Astrocyte of the spinal cord (primary cell): ENCODE measurements around the gene CBFA2T3.

Experiments used
- DNase-seq: peaks from one replicate; pipeline ENCODE4 v3.0.0; 2011; ENCODE audit warnings: low read depth, low spot score
- H3K4me3 ChIP-seq: 2 replicates; pipeline ENCODE4 v1.5.1; 2011; ENCODE audit warnings: low read depth, mild to moderate bottlenecking, low read length, moderate library complexity
- in situ Hi-C: cut with HindIII; loops from 2 replicates; pipeline ENCODE4 v1.10.0; 2017; ENCODE audit warnings: low sequenced_read_pairs
- TF ChIP-seq, protein P1 (sequence below): IDR thresholded peaks from 2 replicates; pipeline ENCODE4 v1.5.1; 2012; ENCODE audit warnings: low read depth, mild to moderate bottlenecking, low read length, inconsistent platforms

CBFA2T3 gene

DNA sequence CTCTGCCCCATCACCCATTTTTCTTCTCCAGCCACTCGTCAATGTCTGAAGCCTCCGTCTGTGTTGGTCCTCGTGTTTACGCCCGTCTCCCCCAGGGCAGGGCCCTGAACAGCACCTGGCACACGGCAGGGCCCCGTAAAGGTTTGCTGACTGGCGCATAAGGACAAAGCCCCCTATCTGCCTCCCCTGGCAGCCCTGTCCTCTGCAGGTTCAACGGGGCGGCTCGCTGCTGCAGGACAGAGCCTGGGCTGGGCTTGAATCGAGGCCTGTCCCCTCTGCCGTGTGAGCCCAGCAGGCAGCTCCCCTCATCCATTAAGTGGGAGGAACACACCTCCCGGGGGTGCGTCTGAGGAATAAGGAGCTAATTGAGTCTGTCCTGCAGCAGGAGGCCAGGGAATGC is 64.5 kb downstream of the CBFA2T3 start:
- no peak for DNase-seq
- TF ChIP-seq, protein P1, sequence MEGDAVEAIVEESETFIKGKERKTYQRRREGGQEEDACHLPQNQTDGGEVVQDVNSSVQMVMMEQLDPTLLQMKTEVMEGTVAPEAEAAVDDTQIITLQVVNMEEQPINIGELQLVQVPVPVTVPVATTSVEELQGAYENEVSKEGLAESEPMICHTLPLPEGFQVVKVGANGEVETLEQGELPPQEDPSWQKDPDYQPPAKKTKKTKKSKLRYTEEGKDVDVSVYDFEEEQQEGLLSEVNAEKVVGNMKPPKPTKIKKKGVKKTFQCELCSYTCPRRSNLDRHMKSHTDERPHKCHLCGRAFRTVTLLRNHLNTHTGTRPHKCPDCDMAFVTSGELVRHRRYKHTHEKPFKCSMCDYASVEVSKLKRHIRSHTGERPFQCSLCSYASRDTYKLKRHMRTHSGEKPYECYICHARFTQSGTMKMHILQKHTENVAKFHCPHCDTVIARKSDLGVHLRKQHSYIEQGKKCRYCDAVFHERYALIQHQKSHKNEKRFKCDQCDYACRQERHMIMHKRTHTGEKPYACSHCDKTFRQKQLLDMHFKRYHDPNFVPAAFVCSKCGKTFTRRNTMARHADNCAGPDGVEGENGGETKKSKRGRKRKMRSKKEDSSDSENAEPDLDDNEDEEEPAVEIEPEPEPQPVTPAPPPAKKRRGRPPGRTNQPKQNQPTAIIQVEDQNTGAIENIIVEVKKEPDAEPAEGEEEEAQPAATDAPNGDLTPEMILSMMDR: no peak
- in situ Hi-C loops: no loop called here
- H3K4me3 ChIP-seq: no peak overlapping the region

DNA sequence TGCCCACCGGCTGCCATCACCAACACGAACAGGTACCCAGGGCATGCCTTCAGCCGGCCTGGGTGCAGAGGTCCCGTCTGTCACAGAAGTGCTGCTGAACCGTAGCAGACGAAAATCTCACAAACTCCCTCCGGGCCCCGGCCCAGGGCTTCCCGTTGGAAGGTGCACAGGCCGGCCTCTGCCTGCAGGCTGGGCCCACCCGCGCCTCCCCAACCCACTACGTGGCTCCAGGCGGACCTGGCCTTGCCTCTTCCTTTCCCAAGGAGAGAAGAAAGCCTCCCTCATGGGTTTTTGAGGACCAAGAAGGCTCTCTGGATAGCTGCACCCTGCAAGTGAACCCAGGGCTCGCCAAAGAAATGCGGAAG is 65.1 kb downstream of the CBFA2T3 start:
- DNase-seq: no peak
- no peak overlapping the region for H3K4me3 ChIP-seq
- in situ Hi-C loops: no loop called here
- TF ChIP-seq, protein P1: no peak

DNA sequence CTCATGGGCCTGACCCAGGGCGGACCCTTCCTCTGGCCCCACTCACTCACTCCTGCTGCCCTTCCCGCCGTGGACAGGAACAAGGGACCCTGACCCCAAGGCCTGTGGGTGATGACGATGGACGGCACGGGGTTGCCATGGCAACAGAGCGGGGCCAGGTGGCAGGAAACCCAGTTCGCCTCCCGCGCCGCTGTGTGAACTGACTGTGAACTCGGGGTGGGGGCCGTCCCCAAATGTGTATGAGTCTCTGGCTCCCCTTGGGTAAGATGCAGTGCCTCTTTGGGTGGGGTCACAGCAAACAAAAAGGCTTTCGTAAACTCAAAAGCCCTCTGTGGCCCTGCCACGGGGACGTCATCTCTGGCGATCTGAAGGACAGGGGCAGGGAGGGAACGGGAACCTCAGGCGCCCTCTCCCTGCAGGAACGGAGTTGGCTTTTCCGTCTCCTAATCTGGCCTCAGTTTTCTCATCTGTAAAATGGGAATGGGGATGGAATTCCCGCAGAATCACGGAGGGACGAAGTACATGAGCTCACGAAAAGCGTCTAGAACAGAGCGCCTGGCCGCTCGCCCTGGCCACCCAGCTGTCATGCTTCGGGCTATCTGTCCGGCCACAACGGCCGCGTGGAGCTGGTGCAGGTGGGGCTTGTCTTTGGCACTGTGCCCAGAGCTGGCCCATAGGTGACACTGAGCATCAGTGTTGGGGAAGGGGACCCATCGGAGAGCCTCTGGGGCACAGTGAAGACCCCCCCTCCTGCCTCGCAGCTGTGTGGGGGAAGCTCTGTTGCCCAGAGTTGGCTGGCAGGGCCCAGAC is 65.7 kb downstream of the CBFA2T3 start:
- DNase-seq: no peak
- in situ Hi-C loops: no loop called here
- TF ChIP-seq, protein P1: no peak
- H3K4me3 ChIP-seq: no peak overlapping the region

DNA sequence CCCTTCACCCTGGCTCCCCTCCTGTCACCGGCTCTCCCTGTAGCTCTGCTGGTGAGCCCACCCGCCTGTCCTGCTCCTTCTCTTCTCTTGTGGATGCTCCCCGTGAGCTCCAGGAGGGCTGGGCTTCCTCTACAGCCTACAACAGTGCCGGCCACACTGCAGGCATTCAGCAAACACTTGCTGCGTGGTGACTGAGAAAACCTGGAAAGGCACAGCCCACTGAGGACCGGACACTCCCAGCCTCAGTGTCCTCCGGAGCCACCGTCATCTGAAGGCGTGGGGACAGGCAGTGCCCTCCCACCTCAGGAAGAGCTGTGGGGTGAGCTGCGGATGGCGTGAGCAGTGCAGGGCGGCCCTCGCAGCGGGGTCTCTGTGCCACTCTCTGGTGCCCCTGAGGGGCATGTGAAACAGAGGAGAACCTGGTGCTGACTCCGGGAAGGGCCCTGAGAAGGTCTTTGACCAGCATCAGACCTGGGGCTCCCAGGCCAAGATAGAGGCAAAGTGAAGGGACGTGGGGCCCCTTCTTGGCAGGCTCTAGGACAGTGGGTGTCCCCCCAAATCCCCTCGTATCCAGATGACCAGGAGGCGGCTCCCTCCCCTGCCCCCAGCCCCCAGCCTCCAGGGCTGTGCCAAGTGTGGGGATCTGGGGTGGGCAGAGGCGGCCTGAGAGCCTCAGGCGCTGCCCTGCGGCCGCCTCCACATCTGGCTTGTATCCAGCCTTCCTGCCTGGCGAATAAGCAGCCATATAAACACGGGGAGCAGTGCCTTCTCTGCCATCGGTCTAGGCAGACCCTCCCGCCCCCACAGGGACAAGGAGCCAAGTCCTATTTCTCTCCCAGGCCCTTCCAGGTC is 66.5 kb downstream of the CBFA2T3 start:
- in situ Hi-C loops: no loop called here

DNA sequence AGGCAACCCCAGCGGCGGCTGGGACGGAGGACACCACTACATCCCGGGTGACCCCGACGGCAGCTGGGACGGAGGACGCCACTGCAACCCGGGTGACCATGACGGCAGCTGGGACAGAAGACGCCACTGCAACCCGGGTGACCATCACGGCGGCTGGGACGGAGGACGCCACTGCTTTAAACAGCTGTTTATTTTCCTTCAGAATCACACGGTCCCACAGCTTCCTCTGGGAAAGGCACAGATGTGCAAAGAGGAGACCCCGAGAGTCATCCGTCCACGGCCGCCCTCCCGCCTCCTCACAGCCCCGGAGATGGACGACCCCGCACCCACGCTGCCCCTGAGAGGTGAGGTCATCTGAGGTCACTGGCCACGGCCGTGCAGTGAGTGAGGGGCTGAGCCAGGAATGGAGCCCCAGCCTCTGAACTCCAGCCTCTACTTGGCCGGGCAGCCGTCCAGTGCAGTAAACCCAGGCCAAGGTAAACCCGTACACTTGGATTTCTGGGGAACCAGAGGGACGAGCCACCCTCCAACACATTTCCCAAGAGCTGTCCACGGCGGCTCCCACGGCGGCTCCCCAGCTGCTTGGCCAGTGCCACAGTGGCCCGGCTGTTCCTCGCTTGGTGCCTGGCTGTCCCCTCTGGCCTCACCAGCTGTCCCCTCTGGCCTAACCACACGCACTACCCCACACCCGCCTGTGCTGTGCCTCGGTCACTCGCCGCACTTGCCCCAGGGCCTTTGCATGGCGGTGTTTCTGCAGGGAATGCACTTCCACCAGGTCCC is 67.4 kb downstream of the CBFA2T3 start:
- DNase-seq: no peak
- no peak overlapping the region for H3K4me3 ChIP-seq
- TF ChIP-seq, protein P1: no peak
- in situ Hi-C loops: no loop called here

More for the DNA sequence above, 66.5 kb downstream of the CBFA2T3 start:
- DNase-seq: no peak
- no peak overlapping the region for H3K4me3 ChIP-seq
- TF ChIP-seq, protein P1: no peak

DNA sequence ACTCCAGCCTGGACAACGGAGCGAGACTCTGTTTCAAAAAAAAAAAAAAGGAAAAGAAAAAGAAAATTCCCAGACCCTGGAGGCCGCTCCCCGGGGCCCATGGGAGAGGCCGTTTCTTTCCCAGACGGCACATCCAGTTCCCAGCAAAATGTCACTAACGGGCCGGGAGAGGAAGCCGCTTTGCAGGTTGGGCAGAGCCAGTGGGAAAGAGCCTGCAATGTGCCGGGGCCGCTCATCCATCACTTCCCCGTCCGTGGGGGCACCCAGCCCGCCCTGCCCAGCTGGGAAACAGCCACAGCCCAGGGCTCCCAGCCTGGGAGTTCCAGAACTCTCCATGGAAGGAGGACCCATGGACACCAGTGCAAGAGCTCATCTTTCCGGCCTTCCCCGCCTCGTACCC is 68.7 kb downstream of the CBFA2T3 start:
- no peak for DNase-seq
- TF ChIP-seq, protein P1: no peak
- in situ Hi-C loops: no loop called here
- H3K4me3 ChIP-seq: no peak overlapping the region
